Measurements from ENCODE around the gene RFESD.

DNA sequence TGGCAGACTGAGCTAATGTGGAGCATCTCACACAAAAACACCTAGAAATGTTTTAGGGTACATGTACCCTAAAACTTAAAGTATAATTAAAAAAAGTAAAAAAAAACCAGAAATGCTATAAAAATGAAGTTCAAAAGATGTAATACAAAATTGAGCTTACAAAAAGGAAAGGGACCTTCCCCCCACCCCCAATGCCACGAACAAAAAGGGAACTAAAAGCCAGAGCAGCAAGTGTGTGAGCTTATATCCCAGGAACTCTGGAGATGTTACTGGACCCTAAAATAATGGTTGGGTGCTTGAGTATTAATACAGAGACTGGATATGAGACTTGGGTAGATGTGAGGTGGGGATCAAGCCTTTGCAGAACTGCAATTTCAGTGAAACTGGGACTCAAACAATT, 25.2 kb downstream of the RFESD start:
- TF ChIP-seq, protein P1, sequence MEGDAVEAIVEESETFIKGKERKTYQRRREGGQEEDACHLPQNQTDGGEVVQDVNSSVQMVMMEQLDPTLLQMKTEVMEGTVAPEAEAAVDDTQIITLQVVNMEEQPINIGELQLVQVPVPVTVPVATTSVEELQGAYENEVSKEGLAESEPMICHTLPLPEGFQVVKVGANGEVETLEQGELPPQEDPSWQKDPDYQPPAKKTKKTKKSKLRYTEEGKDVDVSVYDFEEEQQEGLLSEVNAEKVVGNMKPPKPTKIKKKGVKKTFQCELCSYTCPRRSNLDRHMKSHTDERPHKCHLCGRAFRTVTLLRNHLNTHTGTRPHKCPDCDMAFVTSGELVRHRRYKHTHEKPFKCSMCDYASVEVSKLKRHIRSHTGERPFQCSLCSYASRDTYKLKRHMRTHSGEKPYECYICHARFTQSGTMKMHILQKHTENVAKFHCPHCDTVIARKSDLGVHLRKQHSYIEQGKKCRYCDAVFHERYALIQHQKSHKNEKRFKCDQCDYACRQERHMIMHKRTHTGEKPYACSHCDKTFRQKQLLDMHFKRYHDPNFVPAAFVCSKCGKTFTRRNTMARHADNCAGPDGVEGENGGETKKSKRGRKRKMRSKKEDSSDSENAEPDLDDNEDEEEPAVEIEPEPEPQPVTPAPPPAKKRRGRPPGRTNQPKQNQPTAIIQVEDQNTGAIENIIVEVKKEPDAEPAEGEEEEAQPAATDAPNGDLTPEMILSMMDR (IDR thresholded peaks at IDR 0.05 in 4 of 5, conservative IDR thresholded peaks at IDR 0.05 in 1 of 5), result no peak
- no peak for TF ChIP-seq POLR2A (IDR thresholded peaks at IDR 0.05)

Data from gastrocnemius medialis (tissue), 4 donors.